Activated naive CD4-positive, alpha-beta T cell treated with anti-CD3 and anti-CD28 coated beads, Interleukin-2, amount 10 ng/mL, durations not matched to agents 7 days and 5 days (primary cell): ENCODE measurements around the gene PRR29.
A peak's percentile ranks its signal among the peaks of the same experiment; 100 is the strongest.
"Not testable (repeated sequence)": the region's sequence is repeated elsewhere in the genome, so short reads cannot be mapped to it uniquely, and the experiment has no call there.

Experiments
- CTCF ChIA-PET: fragments of 350-600 bp; sonication (Branson Sonifier 250); formaldehyde crosslinking; loops from one replicate; lab custom pipeline; 2021; ENCODE audit warnings: antibody characterized with exemption; lab: Charles Lee
- DNase-seq: peaks from one replicate; pipeline ENCODE4 v3.0.0-alpha.2; 2020
- H3K27ac Mint-ChIP-seq: one replicate; pipeline ENCODE4 v1.8.0; 2021; ENCODE audit warnings: mild to moderate bottlenecking, moderate library complexity, mixed read lengths
- H3K27me3 Mint-ChIP-seq: one replicate; pipeline ENCODE4 v1.8.0; 2021; ENCODE audit warnings: mild to moderate bottlenecking, mixed read lengths
- H3K36me3 Mint-ChIP-seq: one replicate; pipeline ENCODE4 v1.8.0; 2021; ENCODE audit warnings: mixed read lengths
- H3K4me1 Mint-ChIP-seq: one replicate; pipeline ENCODE4 v1.8.0; 2021; ENCODE audit warnings: mixed read lengths
- H3K4me3 Mint-ChIP-seq: one replicate; pipeline ENCODE4 v1.8.0; 2021; ENCODE audit warnings: mild to moderate bottlenecking, moderate library complexity, mixed read lengths
- H3K9me3 Mint-ChIP-seq: one replicate; pipeline ENCODE4 v1.8.0; 2021; ENCODE audit warnings: mixed read lengths

PRR29 gene

DNA sequence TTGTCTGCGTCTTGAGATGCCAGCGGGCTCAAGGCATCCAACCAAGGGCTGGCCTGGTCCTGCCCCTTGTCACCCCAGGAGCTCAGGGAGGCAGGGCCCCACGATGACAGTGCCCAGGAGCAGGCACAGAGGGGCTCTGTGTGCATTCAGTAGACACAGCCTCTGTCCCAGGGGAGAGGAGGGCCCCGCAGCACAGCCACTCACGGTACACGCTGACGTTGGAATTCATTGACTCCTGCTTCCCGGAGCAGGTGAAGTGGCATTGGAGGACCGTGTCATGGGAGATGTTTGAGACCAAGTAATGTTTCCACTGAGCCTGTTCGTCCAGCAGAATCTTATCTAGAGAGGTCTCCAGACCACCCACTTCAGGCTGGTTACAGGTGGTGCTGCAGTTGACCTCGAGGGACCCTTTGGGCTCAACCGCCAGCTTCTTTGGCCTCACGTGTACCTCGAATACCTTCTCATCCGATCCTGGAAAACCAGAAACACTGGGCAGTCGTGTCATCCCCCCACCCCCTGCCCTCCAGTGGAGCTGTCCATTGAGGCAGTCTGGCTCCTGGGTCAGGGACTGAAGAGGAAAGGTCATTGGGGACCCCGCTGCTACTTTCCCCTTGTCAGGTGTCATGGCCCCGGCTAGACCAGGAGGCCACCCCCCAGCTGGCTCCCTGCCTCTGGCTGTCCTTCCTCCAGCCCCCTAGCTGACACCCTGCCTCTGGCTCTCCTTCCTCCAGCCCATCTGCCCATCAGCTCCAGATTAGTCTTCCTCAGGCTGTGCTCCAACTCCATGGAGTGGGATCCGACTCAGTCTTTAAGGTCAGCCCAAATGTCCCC is 7.0 kb downstream of the PRR29 start:
- Mint-ChIP-seq H3K27me3 (no peaks in the 10 kb centered on the region), H3K36me3 (peaks cover 50% of the 10 kb centered on the region), H3K4me3 (no peak overlapping the region), H3K27ac (peak overlapping the region; percentile 71), H3K4me1 (peaks cover 37% of the 10 kb centered on the region), H3K9me3 (no peaks in the 10 kb centered on the region)
- peak; percentile 17 for DNase-seq
- CTCF ChIA-PET = interaction anchor here (1.6 to 2.1 kb wide), 2 partner anchors 15 to 21 kb away, joined by 4 to 8 read pairs; no protein-coding TSS in a partner anchor

DNA sequence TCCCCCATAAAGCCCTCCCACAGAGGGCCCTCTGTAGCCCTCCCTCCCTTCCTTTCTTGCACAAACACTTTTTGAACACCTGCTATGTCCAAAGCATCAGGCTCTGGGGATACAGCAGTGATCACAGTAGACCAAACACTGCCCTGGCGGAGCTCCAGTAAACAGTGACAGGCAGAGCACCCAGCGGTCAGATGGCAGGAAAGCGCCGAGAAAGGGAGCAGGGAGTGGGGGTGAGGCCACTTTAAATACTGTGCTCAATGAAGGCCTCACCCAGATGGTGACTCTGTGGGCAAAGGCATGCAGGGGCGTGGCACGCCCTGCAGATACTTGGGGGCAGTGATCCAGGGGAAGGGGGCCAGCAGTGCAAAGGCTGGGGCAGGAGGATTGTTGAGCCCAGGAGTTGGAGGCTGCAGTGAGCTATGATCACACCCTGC is 7.6 kb downstream of the PRR29 start:
- H3K36me3 Mint-ChIP-seq = peaks cover 56% of the 10 kb centered on the region
- H3K4me1 Mint-ChIP-seq = peaks cover 39% of the 10 kb centered on the region
- no peaks in the 10 kb centered on the region for H3K9me3 Mint-ChIP-seq
- H3K27ac Mint-ChIP-seq = peak overlapping the region; percentile 71
- H3K4me3 Mint-ChIP-seq = no peak overlapping the region
- CTCF ChIA-PET = interaction anchor here (1.6 to 2.1 kb wide), 2 partner anchors 15 to 20 kb away, joined by 4 to 8 read pairs; no protein-coding TSS in a partner anchor
- H3K27me3 Mint-ChIP-seq = no peaks in the 10 kb centered on the region
- DNase-seq = peak; percentile 3

DNA sequence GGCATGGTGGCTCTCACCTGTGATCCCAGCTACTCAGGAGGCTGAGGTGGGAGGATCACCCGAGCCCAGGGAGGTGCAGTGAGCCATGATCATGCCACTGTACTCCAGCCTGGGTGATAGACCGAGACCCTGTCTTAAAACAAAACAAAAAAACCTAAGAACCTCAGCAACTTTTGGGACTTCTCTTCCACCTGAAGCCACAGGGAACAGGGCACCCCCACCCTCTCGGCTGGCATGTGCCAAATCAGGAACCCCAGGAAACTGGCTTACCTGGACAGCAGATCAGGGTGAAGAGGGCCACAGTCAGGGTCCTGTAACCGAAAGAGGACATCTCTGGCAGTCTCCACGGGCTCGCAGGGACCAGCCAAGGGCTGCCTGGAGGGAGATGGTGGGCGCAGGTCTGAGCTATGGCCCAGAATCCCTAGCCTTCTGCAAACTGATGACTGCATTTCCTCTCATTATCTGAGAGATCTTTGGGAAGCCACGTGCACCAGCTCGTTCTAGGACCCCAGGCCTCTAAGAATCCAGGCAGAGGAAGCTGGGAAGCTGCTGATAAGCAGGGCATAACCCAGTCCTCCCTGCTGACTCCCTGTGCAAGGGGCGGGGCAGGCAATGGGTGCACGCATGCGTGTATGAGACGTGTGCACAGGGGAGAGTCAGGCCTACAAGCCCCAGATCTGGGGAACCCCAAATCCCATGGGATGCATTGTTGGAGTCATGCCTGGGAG is 8.4 kb downstream of the PRR29 start:
- H3K27me3 Mint-ChIP-seq = no peaks in the 10 kb centered on the region
- CTCF ChIA-PET = interaction anchor here (1.0 to 2.1 kb wide), 2 partner anchors 15 to 20 kb away, joined by 3 to 8 read pairs; no protein-coding TSS in a partner anchor
- peaks cover 47% of the 10 kb centered on the region for H3K4me1 Mint-ChIP-seq
- no peaks in the 10 kb centered on the region for H3K9me3 Mint-ChIP-seq
- no peak overlapping the region for H3K27ac Mint-ChIP-seq
- H3K36me3 Mint-ChIP-seq = peaks cover 63% of the 10 kb centered on the region
- DNase-seq = peak; percentile 8
- no peak overlapping the region for H3K4me3 Mint-ChIP-seq

DNA sequence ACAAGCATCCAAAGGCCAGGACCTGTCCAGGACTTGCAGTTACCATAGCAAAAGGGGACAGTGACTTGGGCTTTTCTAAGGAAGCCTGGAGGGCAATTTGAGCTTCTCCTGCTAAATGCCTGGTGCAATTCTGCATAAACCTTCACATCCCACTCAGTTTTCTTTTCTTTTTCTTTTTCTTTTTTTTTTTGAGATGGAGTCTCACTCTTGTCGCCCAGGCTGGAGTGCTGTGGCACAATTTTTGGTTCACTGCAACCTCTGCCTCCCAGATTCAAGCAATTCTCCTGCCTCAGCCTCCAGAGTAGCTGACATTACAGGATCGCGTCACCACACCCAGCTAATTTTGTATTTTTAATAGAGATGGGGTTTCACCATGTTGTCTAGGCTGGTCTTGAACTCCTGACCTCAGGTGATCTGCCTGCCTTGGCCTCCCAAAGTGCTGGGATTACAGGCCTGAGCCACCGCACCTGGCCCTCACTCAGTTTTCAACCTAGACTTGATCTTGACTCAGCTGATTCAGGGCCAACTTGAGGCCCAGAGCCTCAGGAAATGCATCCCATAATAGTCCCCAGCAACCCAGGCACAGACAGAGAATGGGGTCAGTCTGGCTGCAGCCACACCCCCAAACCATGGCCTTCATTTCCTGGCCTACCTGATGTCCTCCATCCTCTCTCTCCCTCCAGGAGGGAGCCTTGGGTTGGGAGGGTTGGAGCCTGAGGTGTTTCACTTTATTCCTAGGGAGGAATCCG is 9.1 kb downstream of the PRR29 start:
- Mint-ChIP-seq H3K27ac (peak overlapping the region; percentile 33), H3K4me1 (peaks cover 53% of the 10 kb centered on the region), H3K36me3 (peaks cover 64% of the 10 kb centered on the region)
- peak; percentile 10 for DNase-seq
- CTCF ChIA-PET = interaction anchor here (1.0 to 2.1 kb wide), 2 partner anchors 16 to 19 kb away, joined by 3 to 8 read pairs; no protein-coding TSS in a partner anchor
- H3K4me3 Mint-ChIP-seq, H3K9me3 Mint-ChIP-seq, H3K27me3 Mint-ChIP-seq: not testable (repeated sequence)

DNA sequence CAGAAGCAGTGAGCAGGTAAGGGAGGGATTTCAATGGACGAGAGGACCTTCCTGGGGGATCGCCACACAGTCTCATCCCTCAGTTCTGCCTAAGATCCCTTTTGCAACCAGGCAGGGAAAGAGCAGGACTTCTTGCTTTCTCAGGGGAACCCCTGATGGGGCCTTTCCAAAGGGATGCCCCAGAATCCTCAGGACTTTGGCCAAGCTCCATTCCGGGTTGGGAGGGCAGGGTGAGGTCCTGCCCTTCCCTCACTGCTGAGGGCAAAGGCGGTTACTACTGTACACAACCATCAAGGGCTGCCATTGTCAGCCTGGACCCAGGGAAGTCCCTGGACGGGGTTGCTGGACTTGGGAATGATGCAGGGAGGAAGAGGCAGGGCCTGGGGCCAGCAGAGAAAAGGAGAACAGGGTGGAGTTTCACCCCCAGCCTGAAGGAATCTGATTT is 9.7 kb downstream of the PRR29 start:
- no peak overlapping the region for H3K27ac Mint-ChIP-seq
- H3K4me1 Mint-ChIP-seq = peaks cover 56% of the 10 kb centered on the region
- DNase-seq = peak; percentile 5
- no peaks in the 10 kb centered on the region for H3K27me3 Mint-ChIP-seq
- CTCF ChIA-PET = no interaction called here
- peaks cover 68% of the 10 kb centered on the region for H3K36me3 Mint-ChIP-seq
- H3K9me3 Mint-ChIP-seq = no peaks in the 10 kb centered on the region
- no peak overlapping the region for H3K4me3 Mint-ChIP-seq

DNA sequence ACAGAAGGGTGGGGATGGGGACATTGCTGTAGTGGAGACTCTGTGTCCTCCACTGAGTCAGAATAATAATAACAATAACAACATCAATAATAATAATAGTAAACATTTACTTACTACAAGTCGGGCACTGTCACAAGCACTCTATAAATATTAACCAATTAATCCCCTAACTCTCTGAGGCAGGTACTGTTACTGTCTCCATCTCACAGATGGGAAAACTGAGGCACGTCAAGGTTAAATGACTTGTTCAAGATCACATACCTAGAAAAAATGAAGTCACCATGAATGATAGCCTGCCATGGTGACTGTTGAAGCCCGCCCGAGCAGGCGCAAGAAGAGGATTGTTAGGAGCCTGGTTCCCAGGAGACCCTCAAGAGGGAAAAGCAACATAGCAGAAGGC is 10.2 kb downstream of the PRR29 start:
- H3K4me3 Mint-ChIP-seq = no peak overlapping the region
- peaks cover 68% of the 10 kb centered on the region for H3K36me3 Mint-ChIP-seq
- peak overlapping the region; percentile 15 for H3K27ac Mint-ChIP-seq
- DNase-seq = peak; percentile 10
- no peaks in the 10 kb centered on the region for H3K9me3 Mint-ChIP-seq
- H3K4me1 Mint-ChIP-seq = peaks cover 61% of the 10 kb centered on the region
- no peaks in the 10 kb centered on the region for H3K27me3 Mint-ChIP-seq
- CTCF ChIA-PET = no interaction called here

DNA sequence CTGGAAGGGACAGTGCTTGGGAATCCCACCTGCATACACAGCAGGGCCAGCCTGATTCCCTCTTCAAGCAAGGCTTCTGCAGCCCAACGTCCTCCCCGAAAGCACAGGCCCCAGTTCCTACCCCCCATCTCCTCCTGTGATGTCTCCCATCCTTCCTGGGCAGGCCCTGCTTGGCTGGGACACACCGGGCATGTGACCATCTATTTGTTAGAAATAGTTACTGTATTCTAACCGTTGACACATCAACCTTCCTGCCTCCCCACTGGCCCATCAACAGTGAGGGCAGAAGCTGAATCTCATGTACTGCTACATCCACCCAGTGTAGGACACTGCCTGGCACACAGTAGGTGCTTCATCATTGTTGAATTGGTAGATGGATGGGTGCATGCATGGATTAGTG is 10.7 kb downstream of the PRR29 start:
- H3K27me3 Mint-ChIP-seq = no peaks in the 10 kb centered on the region
- DNase-seq = peak; percentile 11
- CTCF ChIA-PET = no interaction called here
- H3K4me3 Mint-ChIP-seq = no peak overlapping the region
- H3K27ac Mint-ChIP-seq = no peak overlapping the region
- peaks cover 65% of the 10 kb centered on the region for H3K4me1 Mint-ChIP-seq
- peaks cover 64% of the 10 kb centered on the region for H3K36me3 Mint-ChIP-seq
- H3K9me3 Mint-ChIP-seq = no peaks in the 10 kb centered on the region

DNA sequence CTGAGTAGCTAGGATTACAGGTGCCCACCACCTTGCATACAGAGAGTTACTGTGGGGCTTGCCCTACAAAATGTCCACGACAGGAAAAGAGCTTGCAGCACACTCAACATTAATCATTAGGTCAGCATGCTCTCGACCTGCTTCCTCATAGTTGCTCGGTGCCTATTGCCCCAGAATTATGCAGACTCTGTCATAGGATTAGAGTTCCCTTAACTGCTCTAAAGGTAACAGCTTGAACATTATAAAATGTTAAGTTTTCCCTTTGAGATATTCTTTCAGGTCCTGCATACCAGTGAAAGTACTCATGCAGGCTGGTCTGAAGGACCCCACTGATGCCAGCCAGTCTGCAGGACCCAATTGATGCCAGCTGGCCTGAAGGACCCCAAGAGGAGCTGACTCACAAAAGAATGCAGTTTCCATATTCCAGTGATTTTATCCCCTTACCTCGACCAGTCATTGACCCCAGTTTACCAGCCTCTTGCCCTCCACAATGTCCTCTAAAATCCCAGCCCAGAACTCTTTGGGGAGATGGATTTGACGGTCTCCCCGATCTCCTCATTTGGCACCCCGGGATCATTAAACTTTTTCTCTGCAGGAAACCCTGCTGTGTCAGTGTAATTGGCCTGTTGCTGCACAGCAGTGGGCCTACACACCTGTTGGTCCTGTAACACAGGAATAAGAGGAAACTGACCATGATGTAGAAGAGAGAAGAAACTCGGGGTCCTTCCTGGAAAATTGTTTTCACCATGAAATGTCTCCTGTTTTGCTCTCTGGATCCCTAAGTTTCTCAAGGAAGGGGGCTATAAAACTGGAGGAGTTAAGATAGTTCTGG is 11.6 kb downstream of the PRR29 start:
- peak; percentile 3 for DNase-seq
- H3K9me3 Mint-ChIP-seq = no peaks in the 10 kb centered on the region
- H3K27me3 Mint-ChIP-seq = no peaks in the 10 kb centered on the region
- no peak overlapping the region for H3K27ac Mint-ChIP-seq
- peaks cover 62% of the 10 kb centered on the region for H3K36me3 Mint-ChIP-seq
- peaks cover 74% of the 10 kb centered on the region for H3K4me1 Mint-ChIP-seq
- CTCF ChIA-PET = no interaction called here
- H3K4me3 Mint-ChIP-seq = no peak overlapping the region

DNA sequence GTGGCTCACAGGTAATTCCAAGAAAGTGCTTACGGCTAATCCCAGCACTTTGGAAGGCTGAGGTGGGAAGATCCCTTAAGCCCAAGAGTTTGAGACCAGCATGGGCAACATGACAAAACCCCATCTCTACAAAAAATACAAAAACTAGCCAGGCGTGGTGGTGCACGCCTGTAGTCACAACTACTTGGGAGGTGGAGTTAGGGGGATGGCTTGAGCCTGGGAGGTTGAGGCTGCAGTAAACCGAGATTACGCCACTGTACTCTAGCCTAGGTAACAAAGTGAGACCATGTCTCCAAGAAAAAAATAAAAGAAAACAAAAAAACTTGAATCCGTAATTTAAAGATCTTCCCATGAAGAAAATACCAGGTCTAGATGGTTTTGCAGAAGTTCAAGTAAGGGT is 17.3 kb downstream of the PRR29 start:
- Mint-ChIP-seq H3K27ac (peak overlapping the region; percentile 92), H3K36me3 (peaks cover 49% of the 10 kb centered on the region), H3K27me3 (no peaks in the 10 kb centered on the region), H3K9me3 (no peaks in the 10 kb centered on the region), H3K4me3 (peak overlapping the region; percentile 78), H3K4me1 (peaks cover 68% of the 10 kb centered on the region)
- CTCF ChIA-PET = no interaction called here
- peak; percentile 7 for DNase-seq

DNA sequence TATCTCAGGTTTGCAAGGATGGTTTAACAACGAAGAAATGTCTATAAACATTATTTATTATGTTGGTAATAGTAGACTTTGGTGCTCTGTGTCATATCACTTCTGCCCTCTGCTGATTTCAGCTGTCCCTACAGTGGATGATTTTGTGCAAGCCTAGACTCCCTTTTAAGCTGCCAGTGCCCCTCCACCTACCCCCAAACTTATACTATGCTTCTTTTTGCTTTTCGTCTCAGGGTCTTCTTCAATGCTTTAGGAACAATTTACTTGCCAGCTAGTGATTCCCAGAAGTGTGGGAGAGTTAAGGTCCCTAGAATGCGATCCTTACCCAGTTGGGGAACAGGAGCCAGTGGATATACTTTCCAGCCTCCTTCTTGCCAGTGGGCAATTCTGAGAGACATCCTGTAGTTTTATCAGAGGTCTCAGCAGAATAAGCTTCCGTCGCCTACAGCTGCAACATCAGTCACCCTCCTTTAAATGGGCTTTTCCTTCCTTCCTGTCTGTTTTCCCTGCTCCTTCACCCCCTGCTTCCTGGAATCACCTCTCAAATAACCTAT is 18.2 kb downstream of the PRR29 start:
- peak; percentile 20 for DNase-seq
- H3K9me3 Mint-ChIP-seq = no peaks in the 10 kb centered on the region
- H3K27me3 Mint-ChIP-seq = no peaks in the 10 kb centered on the region
- H3K27ac Mint-ChIP-seq = peak overlapping the region; percentile 92
- H3K36me3 Mint-ChIP-seq = peaks cover 42% of the 10 kb centered on the region
- CTCF ChIA-PET = interaction anchor here (0.5 to 3.1 kb wide), 11 partner anchors 9 to 117 kb away, joined by 3 to 19 read pairs (median 7); no protein-coding TSS in a partner anchor
- peak overlapping the region; percentile 78 for H3K4me3 Mint-ChIP-seq
- peaks cover 69% of the 10 kb centered on the region for H3K4me1 Mint-ChIP-seq

DNA sequence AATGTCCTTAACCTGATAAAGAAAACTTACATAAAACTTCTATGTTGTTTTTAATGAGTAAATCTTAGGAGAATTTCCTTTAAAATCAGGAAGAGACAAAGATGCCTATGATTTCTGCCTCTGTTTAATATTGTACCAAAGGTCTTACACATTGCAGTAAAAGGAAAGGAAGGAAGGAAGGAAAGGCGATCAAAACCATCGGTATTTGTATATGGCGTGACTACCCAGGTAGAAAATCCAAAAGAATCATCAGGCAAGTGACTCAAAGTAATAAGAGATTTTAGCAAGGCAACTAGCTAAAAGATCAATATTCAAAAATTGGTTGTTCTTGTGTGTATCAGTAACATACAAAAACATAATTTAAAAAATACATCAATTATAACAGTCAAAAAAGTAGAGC is 18.8 kb downstream of the PRR29 start:
- no peak for DNase-seq
- Mint-ChIP-seq H3K4me3 (peak overlapping the region; percentile 78), H3K27ac (peak overlapping the region; percentile 92), H3K36me3 (peaks cover 36% of the 10 kb centered on the region), H3K4me1 (peaks cover 69% of the 10 kb centered on the region), H3K27me3 (no peaks in the 10 kb centered on the region), H3K9me3 (no peaks in the 10 kb centered on the region)
- CTCF ChIA-PET = interaction anchor here (0.5 to 3.1 kb wide), 10 partner anchors 8 to 117 kb away, joined by 3 to 19 read pairs (median 8); no protein-coding TSS in a partner anchor

DNA sequence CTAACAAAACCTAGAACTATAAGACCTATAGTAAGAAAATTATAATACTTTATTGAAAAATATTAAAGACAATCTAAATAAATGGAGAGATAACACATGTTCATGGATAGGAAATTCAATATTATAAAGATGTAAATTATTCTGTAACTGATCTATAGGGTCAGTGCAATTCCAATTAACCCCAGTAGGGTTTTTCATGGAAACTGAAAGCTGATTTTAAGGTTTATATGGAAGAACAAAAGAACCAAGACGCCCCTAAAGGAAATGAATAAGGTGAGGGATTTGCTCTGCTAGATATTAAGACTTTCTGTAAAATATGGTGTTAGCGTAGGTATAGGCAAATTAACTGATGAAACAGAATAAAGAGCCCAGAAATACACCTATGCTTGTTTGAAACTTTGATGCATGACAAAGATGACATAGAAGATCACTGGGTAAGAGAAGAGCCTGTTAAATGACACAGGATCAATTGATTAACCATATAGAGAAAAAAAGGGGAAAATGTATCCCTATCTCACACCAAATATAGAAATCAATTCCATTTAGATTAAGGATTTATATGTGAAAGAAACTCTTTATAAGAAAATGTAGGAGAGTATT is 19.3 kb downstream of the PRR29 start:
- Mint-ChIP-seq H3K36me3 (peaks cover 33% of the 10 kb centered on the region), H3K27me3 (no peaks in the 10 kb centered on the region), H3K4me3 (peak overlapping the region; percentile 97), H3K27ac (peak overlapping the region; percentile 100), H3K4me1 (peaks cover 72% of the 10 kb centered on the region), H3K9me3 (no peaks in the 10 kb centered on the region)
- DNase-seq = no peak
- CTCF ChIA-PET = interaction anchor here (1.1 to 4.2 kb wide), 8 partner anchors 8 to 116 kb away, joined by 5 to 26 read pairs (median 12); no protein-coding TSS in a partner anchor
